ENCODE measurements around the gene BHLHE23.

- TF ChIP-seq GATA2 (IDR thresholded peaks at IDR 0.05; ENCODE audit: low read depth, low read length) (no peak), GATA3 (IDR thresholded peaks at IDR 0.05; ENCODE audit: low read depth, low read length) (no peak)
Observed at GRCh38 chr20:63023936-63024571, 17.3 kb upstream of the BHLHE23 start.
